GM21717 (cell line): ENCODE measurements around the gene ELL.
"Not testable (repeated sequence)": the region's sequence is repeated elsewhere in the genome, so short reads cannot be mapped to it uniquely, and the experiment has no call there.

ENCODE experiments used
- ATAC-seq: cut with Tn5 transposase; IDR thresholded peaks from one replicate; pipeline ENCODE4 v1.9.1; 2021; ENCODE audit warnings: mild to moderate bottlenecking, moderate library complexity; ENCODE audit not compliant: unreplicated experiment

The ELL gene

GRCh38 chr19:18405754-18406153 lies 116.1 kb downstream of the ELL start:
- not testable (repeated sequence) for ATAC-seq

- not testable (repeated sequence) for ATAC-seq
Measured at GRCh38 chr19:18402455-18403248, 119.2 kb downstream of the ELL start.

GRCh38 chr19:18401580-18402112 lies 120.2 kb downstream of the ELL start:
- no peak for ATAC-seq

- ATAC-seq: no peak
Measured at GRCh38 chr19:18399008-18399407, 122.9 kb downstream of the ELL start.

- no peak for ATAC-seq
Measured at GRCh38 chr19:18397242-18398202, 124.3 kb downstream of the ELL start, which contains the start of gene LRRC25. LRRC25 (minus strand) TSS chr19:18397622; CDS start chr19:18396963, 659 bp downstream.

- no peak for ATAC-seq
Measured at GRCh38 chr19:18396471-18397241, 125.2 kb downstream of the ELL start.

GRCh38 chr19:18393836-18394235 lies 128.0 kb downstream of the ELL start:
- no peak for ATAC-seq

GRCh38 chr19:18392926-18393325 lies 128.9 kb downstream of the ELL start:
- ATAC-seq: no peak
